NCI-H345 treated with DMSO at 0.1 percent for 48 hours (cell line): ENCODE results near the gene LTA.

ENCODE experiments used
- DNase-seq: peaks from one replicate; lab custom pipeline; 2025; ENCODE audit not compliant: unreplicated experiment; lab: John Stamatoyannopoulos, UW

Gene LTA

DNA sequence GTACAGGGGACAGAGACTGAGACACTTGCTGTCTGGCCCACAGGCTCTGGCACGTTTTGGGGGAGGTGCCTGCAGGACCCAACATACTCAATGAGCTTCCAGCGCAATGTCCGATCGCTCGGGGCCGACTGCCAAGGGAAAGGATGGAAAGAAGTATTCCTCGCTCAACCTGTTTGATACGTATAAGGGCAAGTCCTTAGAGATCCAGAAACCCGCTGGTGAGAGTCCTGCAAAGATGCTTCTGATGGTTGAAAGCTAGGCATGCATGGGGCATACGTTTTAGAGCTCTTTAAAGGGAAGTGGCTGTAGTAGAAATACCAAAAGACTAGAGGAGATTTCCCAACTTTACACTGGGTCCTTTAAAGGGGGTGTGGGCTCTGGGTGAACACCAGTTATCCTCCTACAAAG, 50.6 kb downstream of the LTA start:
- DNase-seq = no peak
